PC-9 (cell line): Measurements from ENCODE around the gene TTC17.

Source experiments
- EZH2 ChIP-seq: fragments of 200-600 bp; sonication (generic); IDR thresholded peaks from 2 replicates; pipeline ENCODE4 v1.8.0; 2017; ENCODE audit warnings: antibody characterized with exemption, low read depth
- TF ChIP-seq, protein P1 (sequence below): fragments of 200-600 bp; sonication (generic); conservative IDR thresholded peaks from 2 replicates; pipeline ENCODE4 v1.6.1; 2017; ENCODE audit warnings: mixed run types, antibody characterized with exemption, mild to moderate bottlenecking, moderate library complexity

DNA sequence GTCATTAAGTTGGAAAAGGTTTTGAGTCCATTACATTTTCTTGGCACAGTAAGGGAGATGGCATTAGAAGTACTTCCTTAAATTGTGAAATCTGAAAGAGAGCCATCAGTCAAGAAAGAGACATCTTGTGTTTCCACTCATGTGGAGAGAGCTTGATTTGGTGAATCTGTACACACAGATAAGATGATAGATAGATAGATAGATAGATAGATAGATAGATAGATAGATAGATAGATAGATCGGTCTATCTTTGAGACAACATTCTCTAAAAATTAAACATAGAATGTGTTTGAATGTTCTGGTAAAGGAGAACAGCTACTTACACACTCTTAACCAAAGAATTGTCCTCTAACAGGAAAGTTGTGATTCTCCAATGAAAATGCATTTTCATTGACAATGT, 76.2 kb downstream of the TTC17 start:
- TF ChIP-seq, protein P1, sequence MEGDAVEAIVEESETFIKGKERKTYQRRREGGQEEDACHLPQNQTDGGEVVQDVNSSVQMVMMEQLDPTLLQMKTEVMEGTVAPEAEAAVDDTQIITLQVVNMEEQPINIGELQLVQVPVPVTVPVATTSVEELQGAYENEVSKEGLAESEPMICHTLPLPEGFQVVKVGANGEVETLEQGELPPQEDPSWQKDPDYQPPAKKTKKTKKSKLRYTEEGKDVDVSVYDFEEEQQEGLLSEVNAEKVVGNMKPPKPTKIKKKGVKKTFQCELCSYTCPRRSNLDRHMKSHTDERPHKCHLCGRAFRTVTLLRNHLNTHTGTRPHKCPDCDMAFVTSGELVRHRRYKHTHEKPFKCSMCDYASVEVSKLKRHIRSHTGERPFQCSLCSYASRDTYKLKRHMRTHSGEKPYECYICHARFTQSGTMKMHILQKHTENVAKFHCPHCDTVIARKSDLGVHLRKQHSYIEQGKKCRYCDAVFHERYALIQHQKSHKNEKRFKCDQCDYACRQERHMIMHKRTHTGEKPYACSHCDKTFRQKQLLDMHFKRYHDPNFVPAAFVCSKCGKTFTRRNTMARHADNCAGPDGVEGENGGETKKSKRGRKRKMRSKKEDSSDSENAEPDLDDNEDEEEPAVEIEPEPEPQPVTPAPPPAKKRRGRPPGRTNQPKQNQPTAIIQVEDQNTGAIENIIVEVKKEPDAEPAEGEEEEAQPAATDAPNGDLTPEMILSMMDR, result no peak
- no peak for TF ChIP-seq EZH2
